HEK293 (cell line): ENCODE data around the gene OR9G1.

Experiments used
- CTCF ChIA-PET: fragments of 350-600 bp; formaldehyde crosslinking; extraction: SDS; loops from one replicate; lab custom pipeline; 2021; ENCODE audit warnings: antibody characterized with exemption; lab: Yijun Ruan, JAX
- POLR2A ChIA-PET: fragments of 300-600 bp; formaldehyde crosslinking; extraction: SDS; loops from one replicate; lab custom pipeline; 2020; ENCODE audit warnings: antibody characterized with exemption, inconsistent platforms; lab: Yijun Ruan, JAX
- H3K27ac ChIP-seq: fragments of 200-500 bp; sonication (Bioruptor generic); 2 replicates; pipeline ENCODE4 v1.5.1; 2014; ENCODE audit warnings: low read depth, low read length, control low read depth, inconsistent platforms; ENCODE audit errors: extremely low read depth
- H3K36me3 ChIP-seq, 2 experiments: fragments of 200-500 bp in 1 of 2; sonication (Bioruptor generic) in 1 of 2; 1 replicate in 1 of 2; 2 replicates in 1 of 2; pipeline ENCODE4 v1.5.1; 2014 to 2017; ENCODE audit warnings: inconsistent platforms in 2 of 2, low read length in 2 of 2; ENCODE audit not compliant: control insufficient read depth in 2 of 2, insufficient read depth in 1 of 2
- H3K4me1 ChIP-seq: fragments of 200-500 bp; sonication (Bioruptor generic); 2 replicates; pipeline ENCODE4 v1.5.1; 2014; ENCODE audit warnings: mild to moderate bottlenecking, low read length, inconsistent platforms; ENCODE audit not compliant: control insufficient read depth, insufficient read depth
- H3K4me3 ChIP-seq: 2 replicates; pipeline ENCODE4 v1.5.1; 2011; ENCODE audit warnings: low read depth, mild to moderate bottlenecking, control low read depth, low read length, moderate library complexity
- H3K9me3 ChIP-seq: fragments of 200-500 bp; sonication (Bioruptor generic); 2 replicates; pipeline ENCODE4 v1.5.1; 2014; ENCODE audit warnings: low read depth, low read length, inconsistent platforms; ENCODE audit not compliant: control insufficient read depth, insufficient read depth
- BCL11B ChIP-seq: fragments of 450-650 bp; formaldehyde crosslinking; IDR thresholded peaks from 2 replicates; pipeline ENCODE4 v1.5.1; 2016; ENCODE audit warnings: low read depth, missing biosample characterization, missing genetic modification characterization
- GLIS2 ChIP-seq: fragments of 450-650 bp; formaldehyde crosslinking; IDR thresholded peaks from 2 replicates; pipeline ENCODE4 v1.5.1; 2016; ENCODE audit warnings: missing biosample characterization, missing genetic modification characterization
- HOXC10 ChIP-seq: sonication (generic); formaldehyde crosslinking; IDR thresholded peaks from 2 replicates; pipeline ENCODE4 v1.8.1; 2023; ENCODE audit warnings: mild to moderate bottlenecking, missing genetic modification reagents
- KLF10 ChIP-seq: fragments of 450-650 bp; IDR thresholded peaks from 2 replicates; pipeline ENCODE4 v1.5.1; 2018; ENCODE audit warnings: missing biosample characterization, mild to moderate bottlenecking, missing genetic modification characterization
- REPIN1 ChIP-seq: fragments of 450-650 bp; formaldehyde crosslinking; IDR thresholded peaks from 2 replicates; pipeline ENCODE4 v1.5.1; 2017; ENCODE audit warnings: missing biosample characterization, missing genetic modification characterization, low read depth
- ZBTB8A ChIP-seq: fragments of 450-650 bp; formaldehyde crosslinking; IDR thresholded peaks from 2 replicates; pipeline ENCODE4 v1.5.1; 2016; ENCODE audit warnings: missing biosample characterization, missing genetic modification characterization
- ZNF157 ChIP-seq: fragments of 450-650 bp; formaldehyde crosslinking; IDR thresholded peaks from 2 replicates; pipeline ENCODE4 v1.5.1; 2016; ENCODE audit warnings: missing biosample characterization, missing genetic modification characterization
- ZNF169 ChIP-seq: fragments of 450-650 bp; formaldehyde crosslinking; IDR thresholded peaks from 2 replicates; pipeline ENCODE4 v1.5.1; 2016; ENCODE audit warnings: missing biosample characterization, missing genetic modification characterization
- ZNF221 ChIP-seq: fragments of 450-650 bp; formaldehyde crosslinking; IDR thresholded peaks from 2 replicates; pipeline ENCODE4 v1.5.1; 2017; ENCODE audit warnings: missing biosample characterization, missing genetic modification characterization, borderline replicate concordance
- ZNF239 ChIP-seq: fragments of 450-650 bp; formaldehyde crosslinking; IDR thresholded peaks from 2 replicates; pipeline ENCODE4 v1.5.1; 2016; ENCODE audit warnings: missing biosample characterization, missing genetic modification characterization
- ZNF311 ChIP-seq: fragments of 450-650 bp; formaldehyde crosslinking; IDR thresholded peaks from 2 replicates; pipeline ENCODE4 v1.5.1; 2017; ENCODE audit warnings: missing biosample characterization, missing genetic modification characterization, borderline replicate concordance
- ZNF335 ChIP-seq: fragments of 450-650 bp; formaldehyde crosslinking; conservative IDR thresholded peaks from 2 replicates; pipeline ENCODE4 v1.5.1; 2016; ENCODE audit warnings: missing biosample characterization, missing genetic modification characterization
- ZNF571 ChIP-seq: fragments of 450-650 bp; formaldehyde crosslinking; IDR thresholded peaks from 2 replicates; pipeline ENCODE4 v1.5.0; 2017; ENCODE audit warnings: missing biosample characterization, missing genetic modification characterization
- ZNF664 ChIP-seq: fragments of 450-650 bp; formaldehyde crosslinking; IDR thresholded peaks from 2 replicates; pipeline ENCODE4 v1.5.1; 2016; ENCODE audit warnings: missing biosample characterization, missing genetic modification characterization
- TF ChIP-seq, protein P1 (sequence below): fragments of 450-650 bp; formaldehyde crosslinking; IDR thresholded peaks from 2 replicates; pipeline ENCODE4 v1.5.1; 2016; ENCODE audit warnings: missing biosample characterization, missing genetic modification characterization
- TF ChIP-seq, protein P2 (sequence below): fragments of 450-650 bp; formaldehyde crosslinking; IDR thresholded peaks from 2 replicates; pipeline ENCODE4 v1.5.1; 2016; ENCODE audit warnings: missing biosample characterization, missing genetic modification characterization, borderline replicate concordance
- TF ChIP-seq, protein P3 (sequence below): fragments of 450-650 bp; IDR thresholded peaks from 2 replicates; pipeline ENCODE4 v1.5.1; 2018; ENCODE audit warnings: missing biosample characterization, missing genetic modification characterization
- TF ChIP-seq, protein P4 (sequence below): fragments of 450-650 bp; formaldehyde crosslinking; IDR thresholded peaks from 2 replicates; pipeline ENCODE4 v1.5.1; 2016; ENCODE audit warnings: missing biosample characterization, missing genetic modification characterization, borderline replicate concordance
- TF ChIP-seq, protein P5 (sequence below): fragments of 450-650 bp; formaldehyde crosslinking; IDR thresholded peaks from 2 replicates; pipeline ENCODE4 v1.5.1; 2016; ENCODE audit warnings: missing biosample characterization, missing genetic modification characterization
- TF ChIP-seq, protein P6 (sequence below): sonication (generic); formaldehyde crosslinking; IDR thresholded peaks from 2 replicates; pipeline ENCODE4 v1.8.1; 2022; ENCODE audit warnings: mild to moderate bottlenecking, moderate library complexity, missing genetic modification reagents

Gene OR9G1

DNA sequence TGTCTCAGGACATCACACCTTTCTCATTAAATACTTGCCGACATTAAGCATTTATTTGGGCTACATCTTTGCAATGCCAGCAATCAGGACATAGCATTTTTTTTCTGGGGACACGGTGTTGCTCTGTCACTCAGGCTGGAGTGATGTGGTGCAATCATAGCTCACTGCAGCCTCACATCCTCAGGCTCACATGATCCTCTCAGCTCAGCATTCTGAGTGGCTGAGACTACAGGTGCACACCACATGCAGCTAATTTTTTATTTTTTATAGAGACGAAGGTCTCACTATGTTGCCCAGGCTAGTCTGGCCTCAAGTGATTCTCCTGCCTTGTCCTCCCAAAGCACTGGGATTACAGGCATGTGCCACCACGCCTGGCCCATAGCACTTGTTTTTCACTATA is 21.6 kb downstream of the OR9G1 start (continued):
- TF ChIP-seq, protein P1, sequence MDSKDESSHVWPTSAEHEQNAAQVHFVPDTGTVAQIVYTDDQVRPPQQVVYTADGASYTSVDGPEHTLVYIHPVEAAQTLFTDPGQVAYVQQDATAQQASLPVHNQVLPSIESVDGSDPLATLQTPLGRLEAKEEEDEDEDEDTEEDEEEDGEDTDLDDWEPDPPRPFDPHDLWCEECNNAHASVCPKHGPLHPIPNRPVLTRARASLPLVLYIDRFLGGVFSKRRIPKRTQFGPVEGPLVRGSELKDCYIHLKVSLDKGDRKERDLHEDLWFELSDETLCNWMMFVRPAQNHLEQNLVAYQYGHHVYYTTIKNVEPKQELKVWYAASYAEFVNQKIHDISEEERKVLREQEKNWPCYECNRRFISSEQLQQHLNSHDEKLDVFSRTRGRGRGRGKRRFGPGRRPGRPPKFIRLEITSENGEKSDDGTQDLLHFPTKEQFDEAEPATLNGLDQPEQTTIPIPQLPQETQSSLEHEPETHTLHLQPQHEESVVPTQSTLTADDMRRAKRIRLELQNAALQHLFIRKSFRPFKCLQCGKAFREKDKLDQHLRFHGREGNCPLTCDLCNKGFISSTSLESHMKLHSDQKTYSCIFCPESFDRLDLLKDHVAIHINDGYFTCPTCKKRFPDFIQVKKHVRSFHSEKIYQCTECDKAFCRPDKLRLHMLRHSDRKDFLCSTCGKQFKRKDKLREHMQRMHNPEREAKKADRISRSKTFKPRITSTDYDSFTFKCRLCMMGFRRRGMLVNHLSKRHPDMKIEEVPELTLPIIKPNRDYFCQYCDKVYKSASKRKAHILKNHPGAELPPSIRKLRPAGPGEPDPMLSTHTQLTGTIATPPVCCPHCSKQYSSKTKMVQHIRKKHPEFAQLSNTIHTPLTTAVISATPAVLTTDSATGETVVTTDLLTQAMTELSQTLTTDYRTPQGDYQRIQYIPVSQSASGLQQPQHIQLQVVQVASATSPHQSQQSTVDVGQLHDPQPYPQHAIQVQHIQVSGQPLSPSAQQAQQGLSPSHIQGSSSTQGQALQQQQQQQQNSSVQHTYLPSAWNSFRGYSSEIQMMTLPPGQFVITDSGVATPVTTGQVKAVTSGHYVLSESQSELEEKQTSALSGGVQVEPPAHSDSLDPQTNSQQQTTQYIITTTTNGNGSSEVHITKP (tag by site-specific recombination): no peak
- TF ChIP-seq ZNF157 (tag by site-specific recombination): no peak
- TF ChIP-seq ZNF571: no peak
- no peak for TF ChIP-seq BCL11B (tag by site-specific recombination)
- no peak for TF ChIP-seq ZNF664 (tag by site-specific recombination)

DNA sequence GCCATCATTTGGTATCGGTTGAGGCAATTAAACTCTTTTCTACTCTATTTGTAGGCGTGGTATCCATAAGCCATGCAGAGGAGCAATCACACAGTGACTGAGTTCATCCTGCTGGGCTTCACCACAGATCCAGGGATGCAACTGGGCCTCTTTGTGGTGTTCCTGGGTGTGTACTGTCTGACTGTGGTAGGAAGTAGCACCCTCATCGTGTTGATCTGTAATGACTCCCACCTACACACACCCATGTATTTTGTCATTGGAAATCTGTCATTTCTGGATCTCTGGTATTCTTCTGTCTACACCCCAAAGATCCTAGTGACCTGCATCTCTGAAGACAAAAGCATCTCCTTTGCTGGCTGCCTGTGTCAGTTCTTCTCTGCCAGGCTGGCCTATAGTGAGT is 41.2 kb downstream of the OR9G1 start:
- Histone ChIP-seq H3K4me3 (no peak overlapping the region), H3K36me3 (no peaks in the 10 kb centered on the region), H3K27ac (no peak overlapping the region), H3K4me1 (no peaks in the 10 kb centered on the region), H3K9me3 (no peaks in the 10 kb centered on the region)
- POLR2A ChIA-PET: no interaction called here
- CTCF ChIA-PET: no interaction called here
- TF ChIP-seq ZNF169 (tag by site-specific recombination) (no peak), ZNF221 (tag by site-specific recombination) (no peak), GLIS2 (no peak), ZBTB8A (tag by site-specific recombination) (no peak), HOXC10 (CRISPR knock-in tag) (no peak), ZNF311 (no peak), REPIN1 (tag by site-specific recombination) (no peak), ZNF239 (tag by site-specific recombination) (no peak), ZNF335 (tag by site-specific recombination) (no peak), KLF10 (tag by site-specific recombination) (no peak)
- TF ChIP-seq, protein P2, sequence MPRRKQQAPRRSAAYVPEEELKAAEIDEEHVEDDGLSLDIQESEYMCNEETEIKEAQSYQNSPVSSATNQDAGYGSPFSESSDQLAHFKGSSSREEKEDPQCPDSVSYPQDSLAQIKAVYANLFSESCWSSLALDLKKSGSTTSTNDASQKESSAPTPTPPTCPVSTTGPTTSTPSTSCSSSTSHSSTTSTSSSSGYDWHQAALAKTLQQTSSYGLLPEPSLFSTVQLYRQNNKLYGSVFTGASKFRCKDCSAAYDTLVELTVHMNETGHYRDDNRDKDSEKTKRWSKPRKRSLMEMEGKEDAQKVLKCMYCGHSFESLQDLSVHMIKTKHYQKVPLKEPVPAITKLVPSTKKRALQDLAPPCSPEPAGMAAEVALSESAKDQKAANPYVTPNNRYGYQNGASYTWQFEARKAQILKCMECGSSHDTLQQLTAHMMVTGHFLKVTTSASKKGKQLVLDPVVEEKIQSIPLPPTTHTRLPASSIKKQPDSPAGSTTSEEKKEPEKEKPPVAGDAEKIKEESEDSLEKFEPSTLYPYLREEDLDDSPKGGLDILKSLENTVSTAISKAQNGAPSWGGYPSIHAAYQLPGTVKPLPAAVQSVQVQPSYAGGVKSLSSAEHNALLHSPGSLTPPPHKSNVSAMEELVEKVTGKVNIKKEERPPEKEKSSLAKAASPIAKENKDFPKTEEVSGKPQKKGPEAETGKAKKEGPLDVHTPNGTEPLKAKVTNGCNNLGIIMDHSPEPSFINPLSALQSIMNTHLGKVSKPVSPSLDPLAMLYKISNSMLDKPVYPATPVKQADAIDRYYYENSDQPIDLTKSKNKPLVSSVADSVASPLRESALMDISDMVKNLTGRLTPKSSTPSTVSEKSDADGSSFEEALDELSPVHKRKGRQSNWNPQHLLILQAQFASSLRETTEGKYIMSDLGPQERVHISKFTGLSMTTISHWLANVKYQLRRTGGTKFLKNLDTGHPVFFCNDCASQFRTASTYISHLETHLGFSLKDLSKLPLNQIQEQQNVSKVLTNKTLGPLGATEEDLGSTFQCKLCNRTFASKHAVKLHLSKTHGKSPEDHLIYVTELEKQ (tag by site-specific recombination): no peak
- TF ChIP-seq, protein P3, sequence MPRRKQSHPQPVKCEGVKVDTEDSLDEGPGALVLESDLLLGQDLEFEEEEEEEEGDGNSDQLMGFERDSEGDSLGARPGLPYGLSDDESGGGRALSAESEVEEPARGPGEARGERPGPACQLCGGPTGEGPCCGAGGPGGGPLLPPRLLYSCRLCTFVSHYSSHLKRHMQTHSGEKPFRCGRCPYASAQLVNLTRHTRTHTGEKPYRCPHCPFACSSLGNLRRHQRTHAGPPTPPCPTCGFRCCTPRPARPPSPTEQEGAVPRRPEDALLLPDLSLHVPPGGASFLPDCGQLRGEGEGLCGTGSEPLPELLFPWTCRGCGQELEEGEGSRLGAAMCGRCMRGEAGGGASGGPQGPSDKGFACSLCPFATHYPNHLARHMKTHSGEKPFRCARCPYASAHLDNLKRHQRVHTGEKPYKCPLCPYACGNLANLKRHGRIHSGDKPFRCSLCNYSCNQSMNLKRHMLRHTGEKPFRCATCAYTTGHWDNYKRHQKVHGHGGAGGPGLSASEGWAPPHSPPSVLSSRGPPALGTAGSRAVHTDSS: no peak
- TF ChIP-seq, protein P4, sequence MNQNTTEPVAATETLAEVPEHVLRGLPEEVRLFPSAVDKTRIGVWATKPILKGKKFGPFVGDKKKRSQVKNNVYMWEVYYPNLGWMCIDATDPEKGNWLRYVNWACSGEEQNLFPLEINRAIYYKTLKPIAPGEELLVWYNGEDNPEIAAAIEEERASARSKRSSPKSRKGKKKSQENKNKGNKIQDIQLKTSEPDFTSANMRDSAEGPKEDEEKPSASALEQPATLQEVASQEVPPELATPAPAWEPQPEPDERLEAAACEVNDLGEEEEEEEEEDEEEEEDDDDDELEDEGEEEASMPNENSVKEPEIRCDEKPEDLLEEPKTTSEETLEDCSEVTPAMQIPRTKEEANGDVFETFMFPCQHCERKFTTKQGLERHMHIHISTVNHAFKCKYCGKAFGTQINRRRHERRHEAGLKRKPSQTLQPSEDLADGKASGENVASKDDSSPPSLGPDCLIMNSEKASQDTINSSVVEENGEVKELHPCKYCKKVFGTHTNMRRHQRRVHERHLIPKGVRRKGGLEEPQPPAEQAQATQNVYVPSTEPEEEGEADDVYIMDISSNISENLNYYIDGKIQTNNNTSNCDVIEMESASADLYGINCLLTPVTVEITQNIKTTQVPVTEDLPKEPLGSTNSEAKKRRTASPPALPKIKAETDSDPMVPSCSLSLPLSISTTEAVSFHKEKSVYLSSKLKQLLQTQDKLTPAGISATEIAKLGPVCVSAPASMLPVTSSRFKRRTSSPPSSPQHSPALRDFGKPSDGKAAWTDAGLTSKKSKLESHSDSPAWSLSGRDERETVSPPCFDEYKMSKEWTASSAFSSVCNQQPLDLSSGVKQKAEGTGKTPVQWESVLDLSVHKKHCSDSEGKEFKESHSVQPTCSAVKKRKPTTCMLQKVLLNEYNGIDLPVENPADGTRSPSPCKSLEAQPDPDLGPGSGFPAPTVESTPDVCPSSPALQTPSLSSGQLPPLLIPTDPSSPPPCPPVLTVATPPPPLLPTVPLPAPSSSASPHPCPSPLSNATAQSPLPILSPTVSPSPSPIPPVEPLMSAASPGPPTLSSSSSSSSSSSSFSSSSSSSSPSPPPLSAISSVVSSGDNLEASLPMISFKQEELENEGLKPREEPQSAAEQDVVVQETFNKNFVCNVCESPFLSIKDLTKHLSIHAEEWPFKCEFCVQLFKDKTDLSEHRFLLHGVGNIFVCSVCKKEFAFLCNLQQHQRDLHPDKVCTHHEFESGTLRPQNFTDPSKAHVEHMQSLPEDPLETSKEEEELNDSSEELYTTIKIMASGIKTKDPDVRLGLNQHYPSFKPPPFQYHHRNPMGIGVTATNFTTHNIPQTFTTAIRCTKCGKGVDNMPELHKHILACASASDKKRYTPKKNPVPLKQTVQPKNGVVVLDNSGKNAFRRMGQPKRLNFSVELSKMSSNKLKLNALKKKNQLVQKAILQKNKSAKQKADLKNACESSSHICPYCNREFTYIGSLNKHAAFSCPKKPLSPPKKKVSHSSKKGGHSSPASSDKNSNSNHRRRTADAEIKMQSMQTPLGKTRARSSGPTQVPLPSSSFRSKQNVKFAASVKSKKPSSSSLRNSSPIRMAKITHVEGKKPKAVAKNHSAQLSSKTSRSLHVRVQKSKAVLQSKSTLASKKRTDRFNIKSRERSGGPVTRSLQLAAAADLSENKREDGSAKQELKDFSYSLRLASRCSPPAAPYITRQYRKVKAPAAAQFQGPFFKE (tag by site-specific recombination): no peak
- TF ChIP-seq, protein P5, sequence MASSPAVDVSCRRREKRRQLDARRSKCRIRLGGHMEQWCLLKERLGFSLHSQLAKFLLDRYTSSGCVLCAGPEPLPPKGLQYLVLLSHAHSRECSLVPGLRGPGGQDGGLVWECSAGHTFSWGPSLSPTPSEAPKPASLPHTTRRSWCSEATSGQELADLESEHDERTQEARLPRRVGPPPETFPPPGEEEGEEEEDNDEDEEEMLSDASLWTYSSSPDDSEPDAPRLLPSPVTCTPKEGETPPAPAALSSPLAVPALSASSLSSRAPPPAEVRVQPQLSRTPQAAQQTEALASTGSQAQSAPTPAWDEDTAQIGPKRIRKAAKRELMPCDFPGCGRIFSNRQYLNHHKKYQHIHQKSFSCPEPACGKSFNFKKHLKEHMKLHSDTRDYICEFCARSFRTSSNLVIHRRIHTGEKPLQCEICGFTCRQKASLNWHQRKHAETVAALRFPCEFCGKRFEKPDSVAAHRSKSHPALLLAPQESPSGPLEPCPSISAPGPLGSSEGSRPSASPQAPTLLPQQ (tag by site-specific recombination): no peak
- TF ChIP-seq, protein P6, sequence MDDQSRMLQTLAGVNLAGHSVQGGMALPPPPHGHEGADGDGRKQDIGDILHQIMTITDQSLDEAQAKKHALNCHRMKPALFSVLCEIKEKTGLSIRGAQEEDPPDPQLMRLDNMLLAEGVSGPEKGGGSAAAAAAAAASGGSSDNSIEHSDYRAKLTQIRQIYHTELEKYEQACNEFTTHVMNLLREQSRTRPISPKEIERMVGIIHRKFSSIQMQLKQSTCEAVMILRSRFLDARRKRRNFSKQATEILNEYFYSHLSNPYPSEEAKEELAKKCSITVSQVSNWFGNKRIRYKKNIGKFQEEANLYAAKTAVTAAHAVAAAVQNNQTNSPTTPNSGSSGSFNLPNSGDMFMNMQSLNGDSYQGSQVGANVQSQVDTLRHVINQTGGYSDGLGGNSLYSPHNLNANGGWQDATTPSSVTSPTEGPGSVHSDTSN: no peak
